CD4-positive, alpha-beta T cell treated with Interleukin-4 for 1 hour (primary cell): ENCODE results near the gene MYO5B.

Experiments used
- DNase-seq, 2 donors: peaks; one replicate each; pipeline ENCODE4 v3.0.0-alpha.2; 2020 to 2022

MYO5B gene

DNA sequence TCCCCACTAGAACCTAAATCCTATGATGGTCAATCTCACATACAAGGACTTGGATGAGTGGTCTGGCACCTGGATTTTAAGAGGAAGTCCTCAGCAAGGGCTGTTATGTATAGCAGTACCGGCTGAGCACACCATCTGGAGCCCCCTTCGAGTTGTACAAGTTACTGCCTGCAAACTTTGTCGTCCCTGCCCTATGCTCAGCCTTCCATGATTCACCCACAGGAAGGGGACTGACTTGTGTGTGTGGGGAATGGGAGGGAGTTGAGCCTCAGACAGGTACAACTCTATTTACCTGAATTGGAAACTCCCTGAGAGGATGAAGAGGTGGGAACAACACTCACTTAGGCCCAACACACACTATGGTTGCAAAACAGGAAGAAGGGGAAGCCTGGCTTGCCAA is 186.6 kb downstream of the MYO5B start:
- no peak for DNase-seq

GRCh38 chr18:50006470-50007046 is 188.4 kb downstream of the MYO5B start:
- DNase-seq = no peak

GRCh38 chr18:50004013-50004412 is 190.9 kb downstream of the MYO5B start:
- no peak for DNase-seq

DNA sequence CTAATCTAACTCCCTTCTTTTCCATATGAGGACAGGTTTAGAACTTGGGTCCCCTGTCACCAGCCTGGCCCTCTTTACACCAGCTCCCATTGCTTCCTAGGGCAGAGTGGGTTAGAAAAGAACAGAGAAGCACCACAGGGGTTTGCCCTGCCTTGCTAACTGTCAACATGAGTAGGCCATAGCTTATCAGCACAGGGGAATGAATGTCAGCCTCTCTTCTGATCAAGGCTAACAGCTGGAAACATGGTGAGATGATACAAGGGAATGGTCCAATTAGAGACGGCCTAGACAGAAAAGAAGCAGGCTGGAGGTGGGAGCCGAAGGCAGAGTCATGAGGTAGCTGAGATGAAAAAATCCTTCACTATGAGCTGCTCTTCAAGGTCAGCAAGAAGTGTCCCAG is 192.2 kb downstream of the MYO5B start:
- DNase-seq = no peak

- DNase-seq = no peak
These were observed 194.7 kb downstream of the MYO5B start for GRCh38 chr18:50000227-50000626.

DNA sequence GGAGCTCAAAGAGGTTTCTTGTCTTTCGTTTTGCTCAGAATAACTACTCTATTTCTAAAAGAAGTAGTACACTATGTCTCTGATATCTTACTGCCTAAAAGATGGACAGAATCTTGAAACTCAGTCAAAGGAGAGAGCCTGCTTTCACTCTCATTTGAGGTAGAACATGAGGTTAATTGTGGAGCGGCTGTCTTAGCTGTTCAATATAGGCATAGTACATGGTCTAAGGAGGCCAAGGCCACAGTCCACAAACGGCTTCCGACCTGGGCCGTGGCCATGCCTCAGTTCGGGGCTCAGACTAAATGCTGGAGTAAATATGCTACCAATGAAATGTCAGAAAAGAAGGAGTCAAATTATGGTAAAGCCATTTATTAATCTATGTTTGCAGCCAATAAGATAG is 195.8 kb downstream of the MYO5B start:
- DNase-seq = no peak

DNA sequence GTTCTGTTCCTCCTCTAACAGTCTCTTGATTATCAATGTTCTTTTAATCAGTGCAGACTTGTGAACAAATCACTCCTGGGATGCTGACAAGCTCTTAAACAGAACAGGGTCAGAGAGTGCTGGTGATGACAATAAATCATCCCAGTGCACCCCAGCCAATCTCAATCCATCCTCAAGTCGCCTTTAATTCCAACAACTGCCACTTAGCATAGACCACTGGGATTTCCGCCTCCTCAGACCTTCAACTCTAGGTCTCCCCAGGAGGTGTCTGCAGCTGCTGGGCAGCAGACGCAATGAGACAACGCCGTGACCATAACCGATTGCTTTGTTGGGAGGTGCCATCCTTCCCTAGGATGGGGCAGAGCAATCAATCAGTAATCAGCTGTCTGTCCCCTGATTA is 197.4 kb downstream of the MYO5B start:
- DNase-seq = no peak

DNA sequence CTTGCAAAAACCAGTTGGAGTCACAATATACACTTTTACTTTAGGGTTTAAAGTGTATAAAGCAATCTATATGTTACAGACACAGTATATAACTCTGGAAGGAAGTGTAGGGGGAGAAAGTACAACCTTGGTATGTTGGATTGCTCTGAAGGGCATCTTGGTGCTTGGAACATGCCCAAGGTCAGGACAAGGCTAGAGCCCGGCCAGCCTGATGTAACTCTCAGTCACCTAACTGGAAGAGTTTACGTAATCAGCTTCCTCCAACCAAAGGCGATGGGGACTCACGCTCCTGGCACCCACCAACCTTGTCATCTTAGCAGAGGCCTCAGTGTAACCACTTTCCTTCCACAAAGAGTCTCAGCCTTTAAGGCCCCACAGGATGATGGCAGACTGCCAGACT is 200.5 kb downstream of the MYO5B start:
- no peak for DNase-seq

DNA sequence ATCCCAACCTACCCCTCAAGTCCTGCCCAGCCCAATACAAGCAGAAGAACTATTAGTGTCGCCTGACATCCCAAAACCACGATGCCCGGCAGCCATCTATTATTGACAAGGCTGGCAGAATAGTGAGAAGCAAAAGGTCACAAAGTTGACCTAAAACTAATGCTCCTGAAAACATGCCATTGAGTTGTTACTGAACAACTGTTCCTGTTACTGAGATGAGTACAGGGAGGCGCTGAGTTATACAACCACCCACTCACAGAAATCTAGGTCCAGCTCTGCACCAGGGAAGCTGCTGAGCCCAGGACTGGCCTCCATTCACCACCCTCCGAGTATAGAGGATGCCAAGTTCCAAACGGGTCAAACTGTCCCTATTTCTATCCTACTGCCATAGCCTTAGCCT is 201.6 kb downstream of the MYO5B start:
- DNase-seq = no peak

GRCh38 chr18:49988733-49989132 is 206.2 kb downstream of the MYO5B start:
- no peak for DNase-seq

GRCh38 chr18:49988101-49988500 is 206.8 kb downstream of the MYO5B start:
- DNase-seq = no peak

GRCh38 chr18:49985236-49985635 is 209.7 kb downstream of the MYO5B start:
- no peak for DNase-seq

DNA sequence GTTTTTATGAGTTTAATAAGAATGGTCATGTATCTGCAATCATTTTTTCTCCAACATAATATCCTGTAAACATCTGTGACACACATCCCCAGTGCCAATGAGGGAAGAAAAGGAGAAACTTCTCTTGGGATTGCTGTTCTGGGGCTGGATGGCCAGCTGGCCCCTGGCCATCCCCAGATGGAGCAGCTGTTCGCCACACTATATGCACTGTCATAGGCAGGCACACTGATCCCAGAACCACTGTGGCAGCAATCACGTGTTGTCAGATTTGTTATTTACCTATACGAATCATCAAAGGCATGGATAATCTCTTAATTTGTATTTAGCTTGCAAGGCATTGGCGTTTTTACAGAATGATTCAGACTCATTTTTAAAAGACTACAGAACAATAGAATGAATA is 214.1 kb downstream of the MYO5B start:
- no peak for DNase-seq

DNA sequence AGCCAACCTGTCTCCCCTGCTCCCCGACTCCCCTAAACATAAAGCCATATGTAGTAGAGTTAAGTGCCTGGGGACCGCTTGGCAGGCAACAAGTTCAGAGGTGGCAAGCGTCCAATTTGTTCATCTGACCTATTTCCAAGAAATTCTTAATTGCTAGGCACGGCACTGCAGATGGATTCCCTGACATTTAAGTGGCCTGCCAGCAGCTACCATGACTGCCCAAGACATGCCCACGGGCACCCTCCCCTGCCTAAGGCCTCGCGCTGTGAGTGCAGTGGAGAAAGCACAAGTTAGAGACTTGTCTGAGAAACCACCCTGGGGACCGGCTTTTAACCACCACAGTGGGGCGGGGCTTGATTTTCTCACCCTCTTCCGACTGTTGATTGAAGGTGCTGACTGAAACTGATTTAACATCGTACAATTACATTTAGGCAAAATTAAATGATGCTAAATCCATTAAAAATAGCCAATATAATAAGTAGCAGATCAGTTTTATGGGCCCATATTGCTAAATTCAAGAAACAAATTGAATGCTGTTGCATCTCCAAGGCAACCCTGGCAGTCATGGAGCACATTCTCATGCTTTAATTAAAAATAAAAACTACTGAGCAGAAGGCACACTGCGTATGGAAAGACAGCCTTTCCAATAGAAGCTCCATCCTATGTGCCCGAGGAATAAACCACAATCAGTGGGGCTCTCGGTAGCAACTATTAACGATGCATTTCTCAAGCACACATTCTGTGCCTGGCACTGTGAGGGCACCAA is 218.0 kb downstream of the MYO5B start:
- DNase-seq = no peak

- DNase-seq = no peak
These were observed 218.9 kb downstream of the MYO5B start for GRCh38 chr18:49976001-49976400.

- DNase-seq = no peak
These were observed 220.9 kb downstream of the MYO5B start for GRCh38 chr18:49974079-49974478.

GRCh38 chr18:49973592-49973991 is 221.4 kb downstream of the MYO5B start:
- no peak for DNase-seq

DNA sequence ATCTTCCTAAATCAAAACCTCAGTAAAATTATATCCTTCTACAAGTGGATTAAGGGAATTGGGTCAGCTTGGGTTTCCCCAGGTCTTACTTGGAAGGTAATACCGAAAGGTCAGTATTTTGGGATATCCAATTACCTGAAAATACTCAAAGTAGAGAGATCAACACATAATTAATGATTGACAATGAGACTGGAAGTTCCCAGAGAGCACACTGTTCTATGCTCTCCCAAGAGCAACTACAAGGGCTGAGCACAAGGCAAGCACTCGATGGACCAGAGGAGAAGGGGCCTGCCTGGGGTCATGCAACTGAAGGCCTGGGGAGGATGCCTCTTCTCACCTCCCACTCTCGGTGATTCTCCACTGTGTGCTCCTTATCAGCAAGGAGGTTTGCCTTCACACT is 222.4 kb downstream of the MYO5B start:
- DNase-seq = no peak

- no peak for DNase-seq
These were observed 223.5 kb downstream of the MYO5B start for GRCh38 chr18:49971462-49971861.

GRCh38 chr18:49970319-49970718 is 224.6 kb downstream of the MYO5B start:
- DNase-seq = no peak

GRCh38 chr18:49968644-49969309 is 226.2 kb downstream of the MYO5B start:
- no peak for DNase-seq

DNA sequence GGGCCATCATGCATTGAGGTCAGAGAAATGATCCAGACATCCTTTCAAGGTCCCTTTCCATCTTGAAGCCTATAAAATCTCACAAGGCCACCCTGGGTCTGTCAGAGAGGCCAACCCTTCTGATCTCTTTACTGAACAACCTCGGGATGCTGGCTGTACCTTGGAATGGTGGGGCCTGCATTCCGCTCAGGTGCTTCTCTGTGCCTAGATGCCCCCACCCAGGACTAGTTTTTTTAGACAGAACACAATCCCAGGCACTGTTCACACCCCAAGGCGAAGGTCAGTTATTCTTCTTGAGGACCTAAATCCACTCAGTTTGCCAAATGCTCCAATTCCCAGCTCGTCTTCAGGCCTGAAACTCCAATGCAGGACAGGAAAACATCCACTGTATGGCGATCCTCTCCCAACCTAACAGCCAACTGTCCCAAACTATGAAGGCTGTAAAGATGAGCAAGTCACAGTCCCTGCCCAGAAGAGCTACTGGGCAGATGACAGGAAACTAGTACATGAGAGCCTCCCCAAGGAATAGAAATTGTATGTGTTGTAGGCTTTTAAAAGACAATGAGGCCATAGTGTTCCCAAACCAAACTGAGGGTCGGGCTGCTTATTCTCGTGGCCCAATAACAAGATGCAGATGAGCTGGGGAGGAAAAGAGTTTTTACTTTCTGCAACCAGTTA is 227.2 kb downstream of the MYO5B start:
- DNase-seq = no peak

- no peak for DNase-seq
These were observed 227.8 kb downstream of the MYO5B start for GRCh38 chr18:49967171-49967570.

DNA sequence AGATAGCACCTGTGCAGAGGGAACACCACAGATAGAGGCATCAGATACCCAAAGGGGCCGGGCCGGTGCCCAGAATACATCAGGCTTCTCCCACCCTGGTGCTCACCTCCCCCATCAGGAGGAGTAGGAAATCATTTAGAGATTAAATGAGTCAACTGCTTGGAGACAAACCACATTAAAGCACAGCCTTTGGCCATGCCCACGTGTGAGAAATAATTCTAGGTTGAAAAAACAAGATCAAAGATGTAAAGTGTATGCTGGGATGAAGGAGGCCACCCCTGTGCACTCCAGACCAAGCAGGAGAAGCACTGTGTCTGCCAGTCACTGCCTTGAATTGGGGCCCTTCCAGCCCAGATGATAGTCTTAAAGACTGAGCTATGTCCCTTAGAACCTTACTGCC is 228.9 kb downstream of the MYO5B start:
- no peak for DNase-seq
